Panc1 (cell line): ENCODE data around the gene SCN8A. TPM values are rescaled to one million over a fixed set of nuclear protein-coding genes. Genes with fewer than 3 reads are reported as not detected.

Experiments used
- ATAC-seq: fragments of 200-7000 bp; cut with Tn5 transposase; 2 replicates; pipeline ENCODE4 v1.9.1; 2020; ENCODE audit warnings: mild to moderate bottlenecking, moderate library complexity
- BruUV-seq: library from RNA; stranded (reverse); fragments of 400-500 nt; replicated peaks from 2 replicates; lab custom pipeline; 2021; lab: Mats Ljungman, UMichigan
- CTCF ChIA-PET: fragments of 300-600 bp; sonication (Branson Sonifier 250); formaldehyde crosslinking; loops from one replicate; lab custom pipeline; 2022; ENCODE audit warnings: antibody characterized with exemption; lab: Charles Lee
- POLR2A ChIA-PET: fragments of 300-600 bp; sonication (Branson Sonifier 250); formaldehyde crosslinking; loops from one replicate; lab custom pipeline; 2022; ENCODE audit warnings: antibody characterized with exemption; lab: Charles Lee
- DNase-seq: peaks from one replicate; pipeline ENCODE4 v3.0.0-alpha.2; 2010; ENCODE audit warnings: low read depth, low spot score
- H3K27ac ChIP-seq: 2 replicates; pipeline ENCODE4 v1.5.1; 2011; ENCODE audit warnings: mild to moderate bottlenecking, low read length, inconsistent platforms
- H3K27me3 ChIP-seq: fragments of 200-500 bp; sonication (Bioruptor generic); 2 replicates; pipeline ENCODE4 v1.6.0; 2014; ENCODE audit warnings: low read length, inconsistent platforms; ENCODE audit not compliant: control insufficient read depth, insufficient read depth
- H3K36me3 ChIP-seq: fragments of 200-500 bp; sonication (Bioruptor generic); 2 replicates; pipeline ENCODE4 v1.5.1; 2014; ENCODE audit warnings: inconsistent platforms, mild to moderate bottlenecking, low read length, moderate library complexity; ENCODE audit not compliant: control insufficient read depth, insufficient read depth
- H3K4me1 ChIP-seq: 2 replicates; pipeline ENCODE4 v1.5.1; 2011; ENCODE audit warnings: inconsistent platforms, mild to moderate bottlenecking, low read length, moderate library complexity; ENCODE audit not compliant: control insufficient read depth, insufficient read depth
- H3K4me3 ChIP-seq, 2 experiments: 2 replicates each; pipeline ENCODE4 v1.5.1; 2011 to 2012; ENCODE audit warnings: low read depth in 2 of 2, low read length in 2 of 2, mild to moderate bottlenecking in 2 of 2, inconsistent platforms in 1 of 2, moderate library complexity in 1 of 2
- H3K9me3 ChIP-seq: fragments of 200-500 bp; sonication (Bioruptor generic); 2 replicates; pipeline ENCODE4 v1.5.1; 2014; ENCODE audit warnings: low read depth, mild to moderate bottlenecking, inconsistent platforms, low read length, moderate library complexity; ENCODE audit not compliant: control insufficient read depth, insufficient read depth
- POLR2AphosphoS5 ChIP-seq: IDR thresholded peaks from 2 replicates; pipeline ENCODE4 v1.6.1; 2012; ENCODE audit warnings: mild to moderate bottlenecking, low read depth, low read length, moderate library complexity
- SIN3A ChIP-seq: IDR thresholded peaks from 2 replicates; pipeline ENCODE4 v1.6.1; 2012; ENCODE audit warnings: low read depth, mild to moderate bottlenecking, low read length, moderate library complexity, borderline replicate concordance; ENCODE audit not compliant: insufficient read depth
- TCF7L2 ChIP-seq: IDR thresholded peaks from 2 replicates; pipeline ENCODE4 v1.6.1; 2011; ENCODE audit warnings: mild to moderate bottlenecking, low read depth, low read length, inconsistent platforms
- in situ Hi-C: cut with HindIII; loops from 2 replicates; pipeline ENCODE4 v1.10.0; 2016; ENCODE audit warnings: low sequenced_read_pairs, low pct_unique_long_range_greater_than_20kb
- intact Hi-C: fragments of 100-400 bp; cut with micrococcal nuclease; formaldehyde crosslinking; loops from one replicate; pipeline ENCODE4 v1.10.0; 2022; ENCODE audit not compliant: unreplicated experiment
- total RNA-seq: library from RNA; stranded (reverse); gene quantifications from one replicate; pipeline ENCODE4 v1.2.1, GENCODE V29; 2021; ENCODE audit not compliant: unreplicated experiment
- TF ChIP-seq, protein P1 (sequence below): fragments of 450-650 bp; IDR thresholded peaks from 2 replicates; pipeline ENCODE4 v1.5.1; 2017; ENCODE audit warnings: mild to moderate bottlenecking
- TF ChIP-seq, protein P2 (sequence below), 2 experiments: IDR thresholded peaks; 2 replicates each; pipeline ENCODE4 v1.6.1; 2011 to 2012; ENCODE audit warnings: low read depth in 2 of 2, control low read depth in 1 of 2, low read length in 1 of 2, mild to moderate bottlenecking in 1 of 2, moderate library complexity in 1 of 2; ENCODE audit not compliant: insufficient read depth in 1 of 2

SCN8A gene
- total RNA-seq, 1 experiment from 2014 or later = 8.6 TPM

DNA sequence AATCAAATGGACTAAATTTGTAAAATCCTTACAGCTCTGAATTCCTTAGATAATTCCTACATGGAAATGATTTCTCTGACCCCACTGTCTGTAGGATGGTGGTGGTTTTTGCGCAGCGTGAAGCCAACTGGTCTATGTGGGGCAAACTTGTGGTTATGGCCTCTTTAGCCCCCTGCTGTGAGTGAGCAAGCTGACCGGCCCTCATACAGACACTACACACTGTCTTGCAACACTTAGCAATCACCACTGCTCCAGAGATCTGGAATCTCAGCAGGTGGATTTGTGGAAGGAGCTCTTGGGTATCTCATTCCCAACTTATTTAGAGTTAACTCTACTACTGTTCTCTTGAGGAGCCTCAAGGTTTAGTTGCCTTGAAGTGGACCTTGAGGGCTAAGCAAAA, 70.2 kb downstream of the SCN8A start:
- ATAC-seq (no peak), DNase-seq (no peak)
- H3K27me3 ChIP-seq = no peaks in the 10 kb centered on the region
- intact Hi-C loops = no loop called here
- BruUV-seq = no TSS peak
- H3K27ac ChIP-seq = no peak overlapping the region
- ChIA-PET CTCF (no interaction called here), POLR2A (no interaction called here)
- no peak overlapping the region for H3K4me3 ChIP-seq
- H3K36me3 ChIP-seq = no peaks in the 10 kb centered on the region
- no peaks in the 10 kb centered on the region for H3K9me3 ChIP-seq
- H3K4me1 ChIP-seq = no peaks in the 10 kb centered on the region
- TF ChIP-seq POLR2AphosphoS5 (no peak), SIN3A (no peak), TCF7L2 (no peak)
- TF ChIP-seq, protein P1, sequence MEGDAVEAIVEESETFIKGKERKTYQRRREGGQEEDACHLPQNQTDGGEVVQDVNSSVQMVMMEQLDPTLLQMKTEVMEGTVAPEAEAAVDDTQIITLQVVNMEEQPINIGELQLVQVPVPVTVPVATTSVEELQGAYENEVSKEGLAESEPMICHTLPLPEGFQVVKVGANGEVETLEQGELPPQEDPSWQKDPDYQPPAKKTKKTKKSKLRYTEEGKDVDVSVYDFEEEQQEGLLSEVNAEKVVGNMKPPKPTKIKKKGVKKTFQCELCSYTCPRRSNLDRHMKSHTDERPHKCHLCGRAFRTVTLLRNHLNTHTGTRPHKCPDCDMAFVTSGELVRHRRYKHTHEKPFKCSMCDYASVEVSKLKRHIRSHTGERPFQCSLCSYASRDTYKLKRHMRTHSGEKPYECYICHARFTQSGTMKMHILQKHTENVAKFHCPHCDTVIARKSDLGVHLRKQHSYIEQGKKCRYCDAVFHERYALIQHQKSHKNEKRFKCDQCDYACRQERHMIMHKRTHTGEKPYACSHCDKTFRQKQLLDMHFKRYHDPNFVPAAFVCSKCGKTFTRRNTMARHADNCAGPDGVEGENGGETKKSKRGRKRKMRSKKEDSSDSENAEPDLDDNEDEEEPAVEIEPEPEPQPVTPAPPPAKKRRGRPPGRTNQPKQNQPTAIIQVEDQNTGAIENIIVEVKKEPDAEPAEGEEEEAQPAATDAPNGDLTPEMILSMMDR = no peak
- TF ChIP-seq, protein P2, sequence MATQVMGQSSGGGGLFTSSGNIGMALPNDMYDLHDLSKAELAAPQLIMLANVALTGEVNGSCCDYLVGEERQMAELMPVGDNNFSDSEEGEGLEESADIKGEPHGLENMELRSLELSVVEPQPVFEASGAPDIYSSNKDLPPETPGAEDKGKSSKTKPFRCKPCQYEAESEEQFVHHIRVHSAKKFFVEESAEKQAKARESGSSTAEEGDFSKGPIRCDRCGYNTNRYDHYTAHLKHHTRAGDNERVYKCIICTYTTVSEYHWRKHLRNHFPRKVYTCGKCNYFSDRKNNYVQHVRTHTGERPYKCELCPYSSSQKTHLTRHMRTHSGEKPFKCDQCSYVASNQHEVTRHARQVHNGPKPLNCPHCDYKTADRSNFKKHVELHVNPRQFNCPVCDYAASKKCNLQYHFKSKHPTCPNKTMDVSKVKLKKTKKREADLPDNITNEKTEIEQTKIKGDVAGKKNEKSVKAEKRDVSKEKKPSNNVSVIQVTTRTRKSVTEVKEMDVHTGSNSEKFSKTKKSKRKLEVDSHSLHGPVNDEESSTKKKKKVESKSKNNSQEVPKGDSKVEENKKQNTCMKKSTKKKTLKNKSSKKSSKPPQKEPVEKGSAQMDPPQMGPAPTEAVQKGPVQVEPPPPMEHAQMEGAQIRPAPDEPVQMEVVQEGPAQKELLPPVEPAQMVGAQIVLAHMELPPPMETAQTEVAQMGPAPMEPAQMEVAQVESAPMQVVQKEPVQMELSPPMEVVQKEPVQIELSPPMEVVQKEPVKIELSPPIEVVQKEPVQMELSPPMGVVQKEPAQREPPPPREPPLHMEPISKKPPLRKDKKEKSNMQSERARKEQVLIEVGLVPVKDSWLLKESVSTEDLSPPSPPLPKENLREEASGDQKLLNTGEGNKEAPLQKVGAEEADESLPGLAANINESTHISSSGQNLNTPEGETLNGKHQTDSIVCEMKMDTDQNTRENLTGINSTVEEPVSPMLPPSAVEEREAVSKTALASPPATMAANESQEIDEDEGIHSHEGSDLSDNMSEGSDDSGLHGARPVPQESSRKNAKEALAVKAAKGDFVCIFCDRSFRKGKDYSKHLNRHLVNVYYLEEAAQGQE (IDR thresholded peaks at IDR 0.05; ENCODE audit: insufficient read depth in 1 of 2, low read depth in 2 of 2, low read length in 1 of 2) = no peak
- in situ Hi-C loops = no loop called here

DNA sequence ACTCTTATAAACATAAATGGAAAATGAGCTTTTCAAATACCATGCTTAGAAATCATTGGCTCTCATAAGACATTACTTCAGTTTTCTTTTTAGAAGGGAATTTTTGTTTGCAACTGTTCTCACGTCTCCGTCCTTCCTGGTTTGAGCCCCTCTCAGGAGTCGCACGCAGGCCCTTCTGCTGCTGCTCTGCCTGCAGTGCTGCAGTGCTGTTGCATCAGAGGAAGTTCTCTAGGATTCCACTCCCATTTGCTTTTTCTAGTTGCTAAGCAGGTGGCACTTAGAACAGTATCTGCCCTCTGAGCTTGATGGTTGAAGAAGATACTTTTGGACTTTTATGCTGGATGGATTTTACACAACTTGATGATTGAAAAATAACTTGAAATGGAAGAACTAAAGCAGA, 70.8 kb downstream of the SCN8A start:
- ATAC-seq (no peak), DNase-seq (no peak)
- Histone ChIP-seq H3K27ac (no peak overlapping the region), H3K9me3 (no peaks in the 10 kb centered on the region), H3K27me3 (no peaks in the 10 kb centered on the region), H3K4me1 (no peaks in the 10 kb centered on the region), H3K4me3 (no peak overlapping the region), H3K36me3 (no peaks in the 10 kb centered on the region)
- intact Hi-C loops = no loop called here
- in situ Hi-C loops = no loop called here
- CTCF ChIA-PET = no interaction called here
- no TSS peak for BruUV-seq
- POLR2A ChIA-PET = no interaction called here
- TF ChIP-seq, protein P1 = no peak
- TF ChIP-seq TCF7L2 (no peak), POLR2AphosphoS5 (no peak), SIN3A (no peak)
- TF ChIP-seq, protein P2 (IDR thresholded peaks at IDR 0.05; ENCODE audit: insufficient read depth in 1 of 2, low read depth in 2 of 2, low read length in 1 of 2) = no peak
